Measurements from ENCODE around the gene CDH13. TPM values are rescaled to one million over a fixed set of nuclear protein-coding genes. Genes with fewer than 3 reads are reported as not detected.

The CDH13 gene
- total RNA-seq, 1 experiment from 2014 or later: 2.1 TPM

- CTCF ChIA-PET: no interaction called here
- no TSS peak for BruUV-seq (replicated peaks)
- no peak overlapping the region for H3K27ac ChIP-seq (ENCODE audit: low read depth, low read length, poor library complexity, severe bottlenecking)
- TF ChIP-seq EZH2 (IDR thresholded peaks at IDR 0.05; ENCODE audit: borderline replicate concordance, low read depth, low read length, poor library complexity, severe bottlenecking): no peak
- no peak for TF ChIP-seq CTCF (conservative IDR thresholded peaks at IDR 0.05; ENCODE audit: low read depth, low read length)
- no peak for DNase-seq (ENCODE audit: low spot score)
- H3K9me3 ChIP-seq (ENCODE audit: low read depth, low read length, poor library complexity, severe bottlenecking): no peaks in the 10 kb centered on the region
- H3K4me3 ChIP-seq (ENCODE audit: low read depth, low read length, poor library complexity, severe bottlenecking): no peak overlapping the region
- POLR2A ChIA-PET (ENCODE audit: low non-redundant PET): no interaction called here
- intact Hi-C loops (cut with micrococcal nuclease; ENCODE audit: unreplicated experiment): no loop called here
- H3K27me3 ChIP-seq (replicated peaks; ENCODE audit: insufficient read depth, low read depth, low read length, poor library complexity): peaks cover 9% of the 10 kb centered on the region
- H3K4me1 ChIP-seq (ENCODE audit: insufficient read depth, low read length, poor library complexity, severe bottlenecking): peaks cover 7% of the 10 kb centered on the region
- peaks cover 14% of the 10 kb centered on the region for H3K36me3 ChIP-seq (ENCODE audit: insufficient read depth, low read length, poor library complexity, severe bottlenecking)
These were observed 1180.0 kb downstream of the CDH13 start for GRCh38 chr16:83806731-83807130.

GRCh38 chr16:83807327-83807709, 1180.5 kb downstream of the CDH13 start:
- TF ChIP-seq EZH2 (IDR thresholded peaks at IDR 0.05; ENCODE audit: borderline replicate concordance, low read depth, low read length, poor library complexity, severe bottlenecking) (no peak), CTCF (conservative IDR thresholded peaks at IDR 0.05; ENCODE audit: low read depth, low read length) (no peak)
- H3K27me3 ChIP-seq (replicated peaks; ENCODE audit: insufficient read depth, low read depth, low read length, poor library complexity): peaks cover 7% of the 10 kb centered on the region
- intact Hi-C loops (cut with micrococcal nuclease; ENCODE audit: unreplicated experiment): no loop called here
- no TSS peak for BruUV-seq (replicated peaks)
- H3K4me1 ChIP-seq (ENCODE audit: insufficient read depth, low read length, poor library complexity, severe bottlenecking): peaks cover 7% of the 10 kb centered on the region
- H3K9me3 ChIP-seq (ENCODE audit: low read depth, low read length, poor library complexity, severe bottlenecking): no peaks in the 10 kb centered on the region
- H3K4me3 ChIP-seq (ENCODE audit: low read depth, low read length, poor library complexity, severe bottlenecking): peak overlapping the region; percentile 90
- no peak for DNase-seq (ENCODE audit: low spot score)
- CTCF ChIA-PET: no interaction called here
- H3K27ac ChIP-seq (ENCODE audit: low read depth, low read length, poor library complexity, severe bottlenecking): no peak overlapping the region
- H3K36me3 ChIP-seq (ENCODE audit: insufficient read depth, low read length, poor library complexity, severe bottlenecking): peaks cover 17% of the 10 kb centered on the region
- POLR2A ChIA-PET (ENCODE audit: low non-redundant PET): no interaction called here

GRCh38 chr16:83807710-83808572, 1181.2 kb downstream of the CDH13 start, which contains the start of gene HSBP1:
Gene HSBP1 (plus strand): TSS chr16:83807978. CDS start chr16:83808077, 99 bp downstream.
- Histone ChIP-seq H3K27me3 (replicated peaks; ENCODE audit: insufficient read depth, low read depth, low read length, poor library complexity) (peaks cover under 1% of the 10 kb centered on the region), H3K9me3 (ENCODE audit: low read depth, low read length, poor library complexity, severe bottlenecking) (no peaks in the 10 kb centered on the region), H3K27ac (ENCODE audit: low read depth, low read length, poor library complexity, severe bottlenecking) (peak within 1 kb of the TSS; percentile 78), H3K4me3 (ENCODE audit: low read depth, low read length, poor library complexity, severe bottlenecking) (peak within 1 kb of the TSS; percentile 90), H3K36me3 (ENCODE audit: insufficient read depth, low read length, poor library complexity, severe bottlenecking) (peaks cover 18% of the 10 kb centered on the region), H3K4me1 (ENCODE audit: insufficient read depth, low read length, poor library complexity, severe bottlenecking) (peaks cover 7% of the 10 kb centered on the region)
- intact Hi-C loops (cut with micrococcal nuclease; ENCODE audit: unreplicated experiment): no loop called here
- DNase-seq (ENCODE audit: low spot score): peak; percentile 95
- BruUV-seq (replicated peaks): no TSS peak
- CTCF ChIA-PET: no interaction called here
- TF ChIP-seq EZH2 (IDR thresholded peaks at IDR 0.05; ENCODE audit: borderline replicate concordance, low read depth, low read length, poor library complexity, severe bottlenecking) (no peak), CTCF (conservative IDR thresholded peaks at IDR 0.05; ENCODE audit: low read depth, low read length) (no peak)
- POLR2A ChIA-PET (ENCODE audit: low non-redundant PET): no interaction called here

All from A673 (cell line).